ENCODE measurements around the gene TTC7B.

The TTC7B gene

GRCh38 chr14:90541076-90541634 lies 275.1 kb downstream of the TTC7B start:
- H3K27ac ChIP-seq, result no peak overlapping the region
- no peak for TF ChIP-seq CTCF (conservative IDR thresholded peaks at IDR 0.05)

GRCh38 chr14:90540437-90540836 lies 275.8 kb downstream of the TTC7B start:
- TF ChIP-seq CTCF (conservative IDR thresholded peaks at IDR 0.05), result no peak
- H3K27ac ChIP-seq, result no peak overlapping the region

GRCh38 chr14:90539996-90540395 lies 276.2 kb downstream of the TTC7B start:
- no peak overlapping the region for H3K27ac ChIP-seq
- no peak for TF ChIP-seq CTCF (conservative IDR thresholded peaks at IDR 0.05)

GRCh38 chr14:90539496-90539775 lies 276.8 kb downstream of the TTC7B start:
- H3K27ac ChIP-seq, result no peak overlapping the region
- no peak for TF ChIP-seq CTCF (conservative IDR thresholded peaks at IDR 0.05)

- no peak overlapping the region for H3K27ac ChIP-seq
- no peak for TF ChIP-seq CTCF (conservative IDR thresholded peaks at IDR 0.05)
Measured at GRCh38 chr14:90538716-90539495, 277.3 kb downstream of the TTC7B start.

- no peak for TF ChIP-seq CTCF (conservative IDR thresholded peaks at IDR 0.05)
- no peak overlapping the region for H3K27ac ChIP-seq
Measured at GRCh38 chr14:90538095-90538494, 278.1 kb downstream of the TTC7B start.

- no peak for TF ChIP-seq CTCF (conservative IDR thresholded peaks at IDR 0.05)
- no peak overlapping the region for H3K27ac ChIP-seq
Measured at GRCh38 chr14:90536511-90537191, 279.6 kb downstream of the TTC7B start.
